Glutamatergic neuron (in vitro differentiated cells): ENCODE data around the gene SNX3. TPM values are rescaled to one million over a fixed set of nuclear protein-coding genes. Genes with fewer than 3 reads are reported as not detected.

ENCODE experiments used
- DNase-seq: peaks from one replicate; pipeline ENCODE4 v3.0.0; 2022
- H3K27ac Mint-ChIP-seq: one replicate; pipeline ENCODE4 v1.8.0; 2020; ENCODE audit warnings: mild to moderate bottlenecking, mixed read lengths, inconsistent platforms; ENCODE audit not compliant: unreplicated experiment
- H3K27me3 Mint-ChIP-seq: one replicate; pipeline ENCODE4 v1.8.0; 2020; ENCODE audit warnings: mild to moderate bottlenecking, moderate library complexity, mixed read lengths, inconsistent platforms; ENCODE audit not compliant: unreplicated experiment
- H3K36me3 Mint-ChIP-seq: one replicate; pipeline ENCODE4 v1.8.0; 2020; ENCODE audit warnings: mild to moderate bottlenecking, mixed read lengths, inconsistent platforms; ENCODE audit not compliant: unreplicated experiment
- H3K4me1 Mint-ChIP-seq: one replicate; pipeline ENCODE4 v1.8.0; 2020; ENCODE audit warnings: mild to moderate bottlenecking, low read depth, mixed read lengths, inconsistent platforms; ENCODE audit not compliant: unreplicated experiment
- H3K4me3 Mint-ChIP-seq: one replicate; pipeline ENCODE4 v1.8.0; 2020; ENCODE audit warnings: mild to moderate bottlenecking, mixed read lengths, inconsistent platforms; ENCODE audit not compliant: unreplicated experiment
- H3K9me3 Mint-ChIP-seq: one replicate; pipeline ENCODE4 v1.8.0; 2020; ENCODE audit warnings: mild to moderate bottlenecking, moderate library complexity, mixed read lengths, inconsistent platforms; ENCODE audit not compliant: unreplicated experiment
- CTCF ChIP-seq: fragments of 200-600 bp; sonication (generic); IDR thresholded peaks from one replicate; pipeline ENCODE4 v1.5.0; 2021; ENCODE audit not compliant: partially characterized antibody, unreplicated experiment
- total RNA-seq: library from RNA; stranded (reverse); fragmentation: NEBNext Ultra II Directional; extraction: Animal tissue kit (Norgen Biotek cat#: 25700); gene quantifications from one replicate; pipeline ENCODE4 v1.2.1, GENCODE V29; 2021; ENCODE audit not compliant: unreplicated experiment

SNX3 gene
- total RNA-seq, 1 donor from 2014 or later: 66.2 TPM

DNA sequence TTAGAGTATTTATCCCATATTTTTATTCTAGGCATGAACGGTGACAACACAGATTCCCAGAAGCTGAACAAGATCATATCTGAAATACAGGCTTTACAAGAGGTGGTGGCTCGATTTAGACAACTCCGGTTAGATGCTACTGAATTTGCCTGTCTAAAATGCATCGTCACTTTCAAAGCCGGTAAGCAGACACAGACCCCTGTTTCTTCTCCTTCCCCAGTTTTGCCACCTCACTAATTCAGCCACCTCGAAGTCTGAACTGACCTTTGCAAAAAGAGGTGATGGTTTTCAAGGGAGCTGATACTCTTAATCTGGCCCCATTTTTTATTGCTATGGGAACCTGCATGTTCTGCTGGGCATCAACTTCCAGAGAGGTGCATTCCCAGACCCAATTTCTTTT lies 80.1 kb downstream of the SNX3 start:
- Mint-ChIP-seq H3K27me3 (peaks cover 14% of the 10 kb centered on the region), H3K4me3 (no peak overlapping the region), H3K4me1 (peaks cover 5% of the 10 kb centered on the region), H3K9me3 (no peaks in the 10 kb centered on the region), H3K27ac (no peak overlapping the region), H3K36me3 (no peaks in the 10 kb centered on the region)
- no peak for DNase-seq
- no peak for TF ChIP-seq CTCF

DNA sequence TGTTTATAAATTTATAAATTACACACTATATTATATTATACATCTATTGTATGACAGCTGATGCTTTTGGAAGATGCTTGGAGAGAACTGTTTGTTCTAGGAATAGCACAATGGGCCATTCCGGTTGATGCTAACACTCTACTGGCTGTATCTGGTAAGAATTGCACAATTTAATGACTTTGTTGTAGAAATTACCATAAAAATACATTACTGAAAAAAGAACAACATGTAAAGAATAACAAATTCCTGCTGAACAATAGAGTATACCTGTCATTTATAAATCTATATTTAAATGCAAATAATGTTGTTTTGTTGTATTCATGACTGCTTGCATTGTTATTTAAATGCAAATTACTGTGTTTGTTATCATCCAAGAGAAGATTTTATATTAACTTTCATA lies 80.6 kb downstream of the SNX3 start:
- TF ChIP-seq CTCF: no peak
- Mint-ChIP-seq H3K27ac (no peak overlapping the region), H3K27me3 (peaks cover 19% of the 10 kb centered on the region), H3K9me3 (no peaks in the 10 kb centered on the region), H3K36me3 (no peaks in the 10 kb centered on the region), H3K4me3 (no peak overlapping the region), H3K4me1 (peaks cover 5% of the 10 kb centered on the region)
- no peak for DNase-seq

DNA sequence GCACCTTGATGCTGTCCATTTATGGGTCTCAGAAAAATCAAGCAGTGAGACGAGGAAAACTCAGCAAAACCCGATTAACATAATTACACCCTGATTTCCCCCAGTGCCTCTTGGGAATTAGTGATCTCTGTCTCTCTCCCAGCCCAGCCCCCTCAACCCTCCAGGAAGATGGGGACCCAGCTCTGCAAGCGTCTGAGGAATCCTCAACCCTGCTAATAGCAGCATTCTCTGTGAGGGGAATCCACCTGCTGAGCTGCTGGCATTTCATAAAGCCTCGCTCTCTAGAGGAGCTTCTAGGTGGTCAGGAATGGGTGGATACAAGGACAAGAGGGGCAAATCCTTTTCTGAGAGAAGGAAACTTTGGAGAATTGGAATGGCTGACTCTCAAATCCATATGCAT lies 81.1 kb downstream of the SNX3 start:
- no peak overlapping the region for H3K4me3 Mint-ChIP-seq
- H3K9me3 Mint-ChIP-seq: no peaks in the 10 kb centered on the region
- TF ChIP-seq CTCF: no peak
- no peaks in the 10 kb centered on the region for H3K36me3 Mint-ChIP-seq
- H3K27me3 Mint-ChIP-seq: peaks cover 23% of the 10 kb centered on the region
- no peak overlapping the region for H3K27ac Mint-ChIP-seq
- peaks cover 5% of the 10 kb centered on the region for H3K4me1 Mint-ChIP-seq
- no peak for DNase-seq

DNA sequence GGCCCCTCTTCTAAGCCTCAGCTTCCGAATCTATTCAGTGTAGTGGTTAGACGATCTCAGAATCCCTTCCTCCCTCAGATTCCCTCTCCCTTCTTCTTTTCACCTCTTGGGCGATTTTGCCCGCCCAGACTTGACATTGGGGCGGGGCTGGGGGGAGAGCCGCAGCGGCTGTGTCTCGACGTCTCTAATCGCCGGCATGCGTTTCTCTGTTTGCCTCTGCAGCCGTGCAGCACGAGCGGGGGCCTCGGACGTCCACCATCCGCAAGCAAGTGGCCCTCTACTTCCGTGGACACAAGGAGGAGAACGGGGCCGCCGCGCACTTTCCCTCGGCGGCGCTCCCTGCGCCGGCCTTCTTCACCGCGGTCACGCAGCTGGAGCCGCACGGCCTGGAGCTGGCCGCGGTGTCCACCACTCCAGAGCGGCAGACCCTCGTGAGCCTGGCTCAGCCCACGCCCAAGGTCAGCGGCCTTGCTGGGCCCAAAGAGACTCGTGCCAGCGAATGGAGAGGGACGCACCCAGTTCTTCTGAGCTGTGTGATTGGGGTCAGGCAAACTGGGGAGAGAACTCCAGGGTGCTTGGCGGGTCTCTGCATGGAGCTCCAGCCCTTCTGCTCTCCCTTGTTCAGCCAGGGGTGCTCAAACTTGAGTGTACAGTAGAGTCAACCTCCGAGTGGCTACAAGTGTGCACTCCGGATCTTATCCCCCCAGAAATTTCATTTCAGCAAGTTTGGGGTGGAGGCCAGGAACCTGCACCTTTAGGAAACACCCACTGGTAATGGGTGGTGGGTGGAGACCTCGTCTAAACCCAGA lies 84.4 kb downstream of the SNX3 start:
- DNase-seq: no peak
- no peaks in the 10 kb centered on the region for H3K9me3 Mint-ChIP-seq
- no peak for TF ChIP-seq CTCF
- peaks cover 5% of the 10 kb centered on the region for H3K4me1 Mint-ChIP-seq
- H3K36me3 Mint-ChIP-seq: no peaks in the 10 kb centered on the region
- H3K27me3 Mint-ChIP-seq: peaks cover 33% of the 10 kb centered on the region
- no peak overlapping the region for H3K27ac Mint-ChIP-seq
- H3K4me3 Mint-ChIP-seq: peak overlapping the region; percentile 76

- Mint-ChIP-seq H3K36me3 (no peaks in the 10 kb centered on the region), H3K9me3 (no peaks in the 10 kb centered on the region), H3K27me3 (peaks cover 35% of the 10 kb centered on the region), H3K4me3 (peak overlapping the region; percentile 76), H3K4me1 (peaks cover 5% of the 10 kb centered on the region), H3K27ac (no peak overlapping the region)
- peak; percentile 21 for TF ChIP-seq CTCF
- no peak for DNase-seq
Observed at GRCh38 chr6:108175592-108176279, 85.1 kb downstream of the SNX3 start.
